ENCODE measurements around the gene STRA8.

Gene STRA8

GRCh38 chr7:135239263-135239662, 5.6 kb downstream of the STRA8 start:
- no peak for DNase-seq

DNA sequence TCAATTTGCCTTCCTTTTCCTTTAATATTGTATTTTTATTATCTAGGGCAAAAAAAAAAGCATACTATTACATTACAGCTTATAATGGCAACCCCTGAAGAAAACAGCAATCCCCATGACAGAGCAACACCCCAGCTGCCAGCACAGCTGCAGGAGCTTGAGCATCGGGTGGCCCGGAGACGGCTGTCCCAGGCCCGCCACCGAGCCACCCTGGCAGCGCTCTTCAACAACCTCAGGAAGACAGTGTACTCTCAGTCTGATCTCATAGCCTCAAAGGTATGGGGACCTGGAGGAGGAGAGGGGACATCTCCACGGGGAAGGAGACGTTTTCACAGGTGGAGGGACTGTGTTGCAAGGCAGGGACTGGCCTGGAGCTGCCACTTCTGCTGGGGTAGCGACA, 6.8 kb downstream of the STRA8 start:
- DNase-seq: no peak

- no peak for DNase-seq
Measured at GRCh38 chr7:135242096-135242684, 8.6 kb downstream of the STRA8 start.

DNA sequence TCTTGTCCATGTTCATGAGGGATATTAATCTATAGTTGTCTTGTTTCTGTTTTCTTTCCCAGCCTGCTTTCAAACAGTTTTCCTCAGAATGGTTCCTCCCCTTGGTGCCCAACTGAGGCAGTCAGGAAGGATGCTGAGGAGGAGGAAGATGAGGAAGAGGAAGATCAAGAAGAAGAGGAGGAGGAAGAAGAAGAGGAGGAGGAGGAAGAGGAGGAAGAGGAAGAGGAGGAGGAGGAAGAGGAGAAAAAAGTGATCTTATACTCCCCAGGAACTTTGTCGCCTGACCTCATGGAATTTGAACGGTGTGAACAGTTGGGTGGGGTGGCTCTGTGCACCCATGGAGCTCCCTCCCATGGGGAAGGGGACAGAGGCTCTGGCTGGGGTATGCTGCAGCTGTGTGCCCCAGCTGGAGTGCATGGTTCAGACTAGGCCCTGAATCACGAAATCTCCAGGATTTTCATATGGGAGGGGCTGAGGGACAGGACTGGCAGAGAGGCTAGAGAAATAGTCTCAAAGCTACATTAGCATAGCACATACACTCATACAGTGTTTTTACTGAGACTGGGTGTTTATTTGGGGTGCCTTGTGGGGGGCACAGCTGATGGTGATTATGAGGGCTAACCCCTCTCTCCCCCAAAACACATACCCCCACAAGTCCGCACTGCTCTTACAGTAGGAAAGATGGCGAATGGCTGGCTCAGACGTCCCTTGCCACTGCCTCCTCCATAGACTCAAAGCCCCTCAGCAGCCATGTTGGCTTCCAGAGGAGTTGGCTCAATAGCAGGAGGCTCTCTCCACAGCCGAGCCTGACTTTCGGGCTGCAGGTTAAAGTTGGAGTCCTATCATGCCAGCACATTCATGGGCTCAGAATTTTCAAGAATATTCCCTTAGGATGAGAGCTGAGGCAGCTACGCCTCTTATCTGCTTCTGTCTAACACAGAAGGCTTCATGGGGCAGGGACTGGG, 11.9 kb downstream of the STRA8 start:
- no peak for DNase-seq

GRCh38 chr7:135246191-135246825, 12.7 kb downstream of the STRA8 start:
- DNase-seq: no peak

GRCh38 chr7:135247746-135248471, 14.3 kb downstream of the STRA8 start:
- no peak for DNase-seq

- DNase-seq: no peak
Measured at GRCh38 chr7:135248546-135248945, 14.9 kb downstream of the STRA8 start.

- no peak for DNase-seq
Measured at GRCh38 chr7:135251496-135252391, 18.1 kb downstream of the STRA8 start.

- DNase-seq: no peak
Measured at GRCh38 chr7:135253851-135254771, 20.5 kb downstream of the STRA8 start.

DNA sequence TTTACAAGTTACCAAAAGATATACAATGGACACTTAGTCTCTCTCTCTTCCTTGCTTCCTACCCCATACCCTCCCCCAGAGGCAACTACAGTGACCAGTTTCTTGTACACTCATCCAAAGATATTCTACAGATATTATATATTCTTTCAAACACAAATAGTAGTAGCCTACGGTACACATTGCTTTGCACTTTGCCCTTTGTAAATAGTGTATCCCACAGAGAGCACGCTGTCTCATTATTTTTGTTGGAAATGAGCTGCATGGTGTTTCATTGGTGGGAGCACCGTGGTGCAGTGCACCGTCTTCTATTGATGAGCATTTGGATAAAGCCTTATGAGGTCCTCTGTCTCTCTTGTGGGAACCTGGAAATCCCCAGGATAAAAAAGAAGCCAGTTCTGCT, 24.2 kb downstream of the STRA8 start:
- DNase-seq: no peak

DNA sequence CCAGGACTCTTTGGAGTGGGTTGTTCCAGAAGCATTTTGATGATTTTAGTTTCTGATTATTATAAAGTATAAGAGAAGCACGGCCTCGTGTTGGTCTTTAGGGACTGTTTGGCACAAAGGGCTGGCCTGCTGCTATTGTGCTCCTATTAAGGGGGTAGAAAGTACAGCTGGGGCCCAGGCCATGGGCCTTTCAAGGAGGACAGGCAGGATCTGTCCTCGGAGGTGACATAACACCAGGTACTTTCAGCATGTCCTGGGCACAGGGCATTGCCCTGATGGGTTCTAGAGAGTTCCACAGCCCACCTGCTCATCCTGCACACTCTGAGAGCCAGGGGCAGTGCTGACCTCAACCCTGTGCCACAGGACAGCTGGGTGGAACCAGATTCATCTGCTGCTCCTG, 24.9 kb downstream of the STRA8 start:
- no peak for DNase-seq

DNA sequence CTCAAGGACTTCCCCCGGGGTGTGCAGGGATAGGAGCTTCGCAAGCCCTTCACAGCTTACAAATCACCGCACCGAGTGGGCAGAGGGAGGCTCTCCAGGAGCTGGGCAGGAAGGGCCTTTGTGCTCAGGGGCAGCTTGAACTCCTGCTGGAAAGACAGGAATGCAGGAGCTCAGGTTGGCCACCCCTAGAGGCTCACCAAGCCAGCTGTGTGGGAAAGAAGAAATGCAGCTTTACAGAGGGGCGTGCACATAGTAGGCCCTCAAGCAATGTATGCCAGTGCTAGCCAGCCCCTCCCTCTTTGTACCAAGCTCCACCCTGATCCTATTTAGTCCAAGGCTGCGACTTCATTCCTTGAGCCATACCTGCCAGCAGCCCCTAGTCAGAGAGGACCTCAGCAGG, 26.1 kb downstream of the STRA8 start:
- DNase-seq: no peak

DNA sequence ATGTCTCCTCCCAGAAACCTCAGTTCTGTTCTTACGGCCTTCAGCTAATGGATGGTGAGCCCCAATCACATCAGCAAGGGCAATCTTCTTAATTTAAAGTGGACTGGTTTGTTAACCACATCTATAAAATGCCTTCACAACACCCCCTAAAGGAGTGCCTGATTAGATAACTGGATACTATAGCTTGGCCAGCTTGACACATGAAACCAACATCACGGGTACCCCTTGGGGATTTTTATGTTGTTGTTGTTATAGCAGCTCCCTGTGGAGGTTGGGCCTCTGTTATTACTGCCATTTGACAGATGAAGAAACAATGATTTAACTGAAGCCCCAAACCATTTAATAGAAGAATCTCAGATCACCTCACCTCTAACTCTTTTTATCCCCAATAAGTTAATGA, 26.8 kb downstream of the STRA8 start:
- DNase-seq: no peak

- no peak for DNase-seq
Measured at GRCh38 chr7:135260930-135261721, 27.5 kb downstream of the STRA8 start.

DNA sequence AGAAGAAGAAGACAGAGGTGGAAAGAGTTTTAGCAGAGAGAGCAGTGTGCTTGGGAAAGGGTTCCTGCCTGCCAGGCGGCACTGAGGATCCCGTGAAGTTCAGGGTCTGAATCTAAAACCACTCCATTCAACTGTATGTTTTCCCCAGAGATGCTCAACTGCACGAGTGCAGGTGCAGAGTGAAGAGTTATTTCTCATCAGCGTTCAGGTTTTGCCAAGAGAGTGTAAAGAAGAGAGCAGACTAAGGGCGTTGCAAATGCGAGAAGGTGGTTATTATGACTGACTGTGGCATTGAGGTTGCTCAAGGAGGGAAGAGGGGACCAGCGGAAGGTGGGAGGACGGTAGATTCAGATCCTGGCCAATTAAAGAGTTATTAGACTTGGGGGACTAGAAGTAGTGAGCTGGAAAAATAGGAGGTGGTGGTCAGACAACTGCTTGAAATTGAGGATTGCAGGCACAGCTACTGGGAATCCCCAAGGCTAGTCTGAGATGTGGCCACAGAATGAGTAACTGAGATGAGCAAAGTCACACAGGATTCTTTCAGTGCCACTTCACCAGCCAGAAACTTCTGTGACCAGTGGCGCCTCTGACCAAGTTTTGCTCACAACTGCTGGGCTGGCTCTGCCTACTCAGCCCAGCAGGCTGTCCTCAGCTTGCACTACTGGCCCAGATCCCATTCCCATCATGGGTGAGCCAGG, 29.1 kb downstream of the STRA8 start:
- no peak for DNase-seq

DNA sequence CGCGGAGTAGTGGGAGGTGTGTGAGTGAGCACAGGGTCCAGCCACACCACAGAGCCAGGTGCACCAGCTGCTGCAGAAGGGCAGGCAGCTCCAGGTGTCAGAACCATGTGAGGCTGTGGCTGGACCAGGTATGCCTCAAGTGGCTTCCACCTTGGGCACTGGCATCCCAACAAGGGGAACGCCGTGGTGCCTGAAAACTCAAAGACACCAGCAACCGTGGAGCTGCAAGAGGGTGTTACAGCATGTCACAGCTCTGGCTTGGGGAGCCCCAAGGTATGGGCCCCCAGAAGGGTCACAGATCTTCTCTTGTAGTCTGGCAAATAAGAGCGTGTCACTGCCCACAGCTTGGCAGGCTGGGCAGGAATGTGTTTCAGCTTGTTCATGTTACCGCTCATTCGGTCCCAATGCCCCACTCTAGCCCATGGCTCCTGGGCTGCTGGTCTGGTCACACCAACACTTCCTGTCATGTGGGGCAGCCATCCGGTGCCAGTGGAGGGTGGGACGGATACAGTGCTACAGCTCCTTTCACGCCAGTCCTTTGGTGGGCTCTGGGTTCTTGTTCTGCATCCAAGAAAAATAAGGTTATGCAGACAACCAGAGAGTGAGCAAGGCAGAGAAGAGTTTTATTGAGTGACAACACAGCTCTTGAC, 29.8 kb downstream of the STRA8 start:
- DNase-seq: no peak

- no peak for DNase-seq
Measured at GRCh38 chr7:135265637-135266036, 32.0 kb downstream of the STRA8 start.

GRCh38 chr7:135269921-135270320, 36.3 kb downstream of the STRA8 start:
- DNase-seq: no peak

All from activated T-cell treated with anti-CD3 and anti-CD28 coated beads, Interleukin-2, amount 50 U/mL, for 1 hour (primary cell).